Measurements from ENCODE around the gene SP2. TPM values are rescaled to one million over a fixed set of nuclear protein-coding genes. Genes with fewer than 3 reads are reported as not detected.

The SP2 gene
- total and polyA plus RNA-seq, 2 of the 13 experiments (the other 11 are each of a cell fraction or from before 2014, with no cell fraction given): 1.4 to 4.8 TPM

DNA sequence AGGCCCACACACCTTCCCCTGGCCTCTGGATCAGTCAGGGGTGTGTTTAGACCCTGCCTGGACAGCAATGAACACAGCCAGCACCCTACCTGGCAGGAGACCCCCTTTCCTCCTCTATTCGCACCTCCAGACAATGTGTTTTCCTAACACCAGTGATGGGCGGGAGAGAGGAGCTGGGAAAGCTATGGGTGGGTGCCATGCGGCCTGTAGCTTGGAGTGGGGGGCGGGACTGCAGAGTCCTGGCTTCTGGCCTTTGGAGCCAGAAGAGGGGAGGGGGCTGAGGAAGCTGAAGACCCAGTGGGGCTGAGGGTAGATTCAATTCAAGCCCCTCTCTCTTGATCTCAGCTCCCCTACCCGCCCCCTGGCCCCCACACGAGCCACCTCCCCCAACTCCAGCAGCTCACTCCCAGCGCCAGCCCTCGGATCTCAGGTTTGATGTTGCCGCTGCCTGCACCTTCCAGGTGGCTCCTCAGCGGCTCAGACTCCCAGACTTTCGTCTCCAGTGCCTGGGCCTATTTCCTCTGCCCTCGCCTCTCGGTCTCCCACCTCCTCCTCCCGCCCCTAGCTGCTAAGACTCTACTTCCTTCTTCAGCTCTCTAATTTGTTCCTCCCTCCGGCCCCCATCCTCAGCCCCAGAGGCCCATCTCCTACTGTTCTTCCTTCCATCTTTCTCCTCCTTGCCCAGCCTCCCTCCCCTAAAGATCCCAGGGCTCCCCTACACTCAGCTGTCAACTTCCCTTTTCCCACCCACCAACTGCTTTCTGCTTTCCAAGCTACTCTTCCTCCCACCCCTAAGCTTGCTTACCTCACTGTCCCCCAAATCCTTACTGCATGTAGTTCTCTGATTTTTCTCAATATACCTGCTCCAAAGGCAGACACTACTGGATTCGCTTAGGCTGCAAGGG lies 38.2 kb upstream of the SP2 start (continued):
- TF ChIP-seq, protein P1, sequence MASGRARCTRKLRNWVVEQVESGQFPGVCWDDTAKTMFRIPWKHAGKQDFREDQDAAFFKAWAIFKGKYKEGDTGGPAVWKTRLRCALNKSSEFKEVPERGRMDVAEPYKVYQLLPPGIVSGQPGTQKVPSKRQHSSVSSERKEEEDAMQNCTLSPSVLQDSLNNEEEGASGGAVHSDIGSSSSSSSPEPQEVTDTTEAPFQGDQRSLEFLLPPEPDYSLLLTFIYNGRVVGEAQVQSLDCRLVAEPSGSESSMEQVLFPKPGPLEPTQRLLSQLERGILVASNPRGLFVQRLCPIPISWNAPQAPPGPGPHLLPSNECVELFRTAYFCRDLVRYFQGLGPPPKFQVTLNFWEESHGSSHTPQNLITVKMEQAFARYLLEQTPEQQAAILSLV (CRISPR knock-in tag; IDR thresholded peaks at IDR 0.05; ENCODE audit: borderline replicate concordance): no peak
- TF ChIP-seq SP5 (CRISPR knock-in tag; IDR thresholded peaks at IDR 0.05; ENCODE audit: borderline replicate concordance, low read depth): no peak
- no peak for TF ChIP-seq NCOR1 (IDR thresholded peaks at IDR 0.05; ENCODE audit: borderline replicate concordance, low read length)
- no peak for TF ChIP-seq ATAD3A (CRISPR knock-in tag; IDR thresholded peaks at IDR 0.05)
- no peak for TF ChIP-seq ZNF333 (CRISPR knock-in tag; IDR thresholded peaks at IDR 0.05; ENCODE audit: borderline replicate concordance)
- TF ChIP-seq, protein P2, sequence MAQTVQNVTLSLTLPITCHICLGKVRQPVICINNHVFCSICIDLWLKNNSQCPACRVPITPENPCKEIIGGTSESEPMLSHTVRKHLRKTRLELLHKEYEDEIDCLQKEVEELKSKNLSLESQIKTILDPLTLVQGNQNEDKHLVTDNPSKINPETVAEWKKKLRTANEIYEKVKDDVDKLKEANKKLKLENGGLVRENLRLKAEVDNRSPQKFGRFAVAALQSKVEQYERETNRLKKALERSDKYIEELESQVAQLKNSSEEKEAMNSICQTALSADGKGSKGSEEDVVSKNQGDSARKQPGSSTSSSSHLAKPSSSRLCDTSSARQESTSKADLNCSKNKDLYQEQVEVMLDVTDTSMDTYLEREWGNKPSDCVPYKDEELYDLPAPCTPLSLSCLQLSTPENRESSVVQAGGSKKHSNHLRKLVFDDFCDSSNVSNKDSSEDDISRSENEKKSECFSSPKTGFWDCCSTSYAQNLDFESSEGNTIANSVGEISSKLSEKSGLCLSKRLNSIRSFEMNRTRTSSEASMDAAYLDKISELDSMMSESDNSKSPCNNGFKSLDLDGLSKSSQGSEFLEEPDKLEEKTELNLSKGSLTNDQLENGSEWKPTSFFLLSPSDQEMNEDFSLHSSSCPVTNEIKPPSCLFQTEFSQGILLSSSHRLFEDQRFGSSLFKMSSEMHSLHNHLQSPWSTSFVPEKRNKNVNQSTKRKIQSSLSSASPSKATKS (CRISPR knock-in tag; IDR thresholded peaks at IDR 0.05): no peak
- TF ChIP-seq MBD4 (IDR thresholded peaks at IDR 0.05; ENCODE audit: borderline replicate concordance, low read length): no peak
- TF ChIP-seq, protein P3, sequence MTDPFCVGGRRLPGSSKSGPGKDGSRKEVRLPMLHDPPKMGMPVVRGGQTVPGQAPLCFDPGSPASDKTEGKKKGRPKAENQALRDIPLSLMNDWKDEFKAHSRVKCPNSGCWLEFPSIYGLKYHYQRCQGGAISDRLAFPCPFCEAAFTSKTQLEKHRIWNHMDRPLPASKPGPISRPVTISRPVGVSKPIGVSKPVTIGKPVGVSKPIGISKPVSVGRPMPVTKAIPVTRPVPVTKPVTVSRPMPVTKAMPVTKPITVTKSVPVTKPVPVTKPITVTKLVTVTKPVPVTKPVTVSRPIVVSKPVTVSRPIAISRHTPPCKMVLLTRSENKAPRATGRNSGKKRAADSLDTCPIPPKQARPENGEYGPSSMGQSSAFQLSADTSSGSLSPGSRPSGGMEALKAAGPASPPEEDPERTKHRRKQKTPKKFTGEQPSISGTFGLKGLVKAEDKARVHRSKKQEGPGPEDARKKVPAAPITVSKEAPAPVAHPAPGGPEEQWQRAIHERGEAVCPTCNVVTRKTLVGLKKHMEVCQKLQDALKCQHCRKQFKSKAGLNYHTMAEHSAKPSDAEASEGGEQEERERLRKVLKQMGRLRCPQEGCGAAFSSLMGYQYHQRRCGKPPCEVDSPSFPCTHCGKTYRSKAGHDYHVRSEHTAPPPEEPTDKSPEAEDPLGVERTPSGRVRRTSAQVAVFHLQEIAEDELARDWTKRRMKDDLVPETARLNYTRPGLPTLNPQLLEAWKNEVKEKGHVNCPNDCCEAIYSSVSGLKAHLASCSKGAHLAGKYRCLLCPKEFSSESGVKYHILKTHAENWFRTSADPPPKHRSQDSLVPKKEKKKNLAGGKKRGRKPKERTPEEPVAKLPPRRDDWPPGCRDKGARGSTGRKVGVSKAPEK (CRISPR knock-in tag; IDR thresholded peaks at IDR 0.05; ENCODE audit: borderline replicate concordance): no peak
- no peak for TF ChIP-seq ZNF674 (CRISPR knock-in tag; IDR thresholded peaks at IDR 0.05; ENCODE audit: low read depth)
- TF ChIP-seq YY1 (IDR thresholded peaks at IDR 0.05; ENCODE audit: insufficient read depth, insufficient replicate concordance, low read depth, low read length): no peak

Data from HepG2 (cell line).